ENCODE data around the gene FIGLA.

FIGLA gene

GRCh38 chr2:70808983-70809958, 18.8 kb upstream of the FIGLA start:
- H3K4me1 ChIP-seq (ENCODE audit: control insufficient read depth, low read length): no peaks in the 10 kb centered on the region
- H3K4me2 ChIP-seq (ENCODE audit: low read length): no peak overlapping the region
- H3K79me2 ChIP-seq (ENCODE audit: control insufficient read depth, low read length): no peaks in the 10 kb centered on the region
- H3F3A ChIP-seq (ENCODE audit: control insufficient read depth, insufficient read depth): no peaks in the 10 kb centered on the region
- H3K27me3 ChIP-seq (ENCODE audit: control insufficient read depth, low read length): no peaks in the 10 kb centered on the region
- H3K36me3 ChIP-seq (ENCODE audit: control insufficient read depth, low read length): no peaks in the 10 kb centered on the region
- H3K9me3 ChIP-seq (ENCODE audit: control insufficient read depth, insufficient read depth, low read length): no peaks in the 10 kb centered on the region
- H4K20me1 ChIP-seq (ENCODE audit: control insufficient read depth, insufficient read depth, low read depth, low read length): no peaks in the 10 kb centered on the region
- no peaks in the 10 kb centered on the region for H3K9me2 ChIP-seq (replicated peaks; ENCODE audit: control insufficient read depth, low read length)
- H3K27ac ChIP-seq (ENCODE audit: low read depth, low read length): no peak overlapping the region
- no peak for TF ChIP-seq CTCF (IDR thresholded peaks at IDR 0.05; ENCODE audit: low read depth, low read length, poor library complexity, severe bottlenecking)
- TF ChIP-seq EZH2phosphoT487 (IDR thresholded peaks at IDR 0.05; ENCODE audit: borderline replicate concordance, low read length): no peak
- H3K4me3 ChIP-seq (ENCODE audit: low read length): no peak overlapping the region

- Histone ChIP-seq H3K9me2 (replicated peaks; ENCODE audit: control insufficient read depth, low read length) (no peaks in the 10 kb centered on the region), H3K79me2 (ENCODE audit: control insufficient read depth, low read length) (no peaks in the 10 kb centered on the region), H3K9me3 (ENCODE audit: control insufficient read depth, insufficient read depth, low read length) (no peaks in the 10 kb centered on the region), H3K27ac (ENCODE audit: low read depth, low read length) (no peak overlapping the region), H3K4me1 (ENCODE audit: control insufficient read depth, low read length) (no peaks in the 10 kb centered on the region), H3K4me2 (ENCODE audit: low read length) (no peak overlapping the region), H3K27me3 (ENCODE audit: control insufficient read depth, low read length) (no peaks in the 10 kb centered on the region), H3F3A (ENCODE audit: control insufficient read depth, insufficient read depth) (no peaks in the 10 kb centered on the region), H3K36me3 (ENCODE audit: control insufficient read depth, low read length) (no peaks in the 10 kb centered on the region), H3K4me3 (ENCODE audit: low read length) (no peak overlapping the region), H4K20me1 (ENCODE audit: control insufficient read depth, insufficient read depth, low read depth, low read length) (no peaks in the 10 kb centered on the region)
- TF ChIP-seq EZH2phosphoT487 (IDR thresholded peaks at IDR 0.05; ENCODE audit: borderline replicate concordance, low read length) (no peak), CTCF (IDR thresholded peaks at IDR 0.05; ENCODE audit: low read depth, low read length, poor library complexity, severe bottlenecking) (no peak)
Observed at GRCh38 chr2:70807828-70808118, 17.3 kb upstream of the FIGLA start.

GRCh38 chr2:70807102-70807827, 16.8 kb upstream of the FIGLA start:
- H3K27me3 ChIP-seq (ENCODE audit: control insufficient read depth, low read length): no peaks in the 10 kb centered on the region
- no peaks in the 10 kb centered on the region for H3K4me1 ChIP-seq (ENCODE audit: control insufficient read depth, low read length)
- H3K79me2 ChIP-seq (ENCODE audit: control insufficient read depth, low read length): no peaks in the 10 kb centered on the region
- H3K9me2 ChIP-seq (replicated peaks; ENCODE audit: control insufficient read depth, low read length): no peaks in the 10 kb centered on the region
- TF ChIP-seq EZH2phosphoT487 (IDR thresholded peaks at IDR 0.05; ENCODE audit: borderline replicate concordance, low read length) (no peak), CTCF (IDR thresholded peaks at IDR 0.05; ENCODE audit: low read depth, low read length, poor library complexity, severe bottlenecking) (no peak)
- H4K20me1 ChIP-seq (ENCODE audit: control insufficient read depth, insufficient read depth, low read depth, low read length): no peaks in the 10 kb centered on the region
- no peak overlapping the region for H3K4me2 ChIP-seq (ENCODE audit: low read length)
- H3K36me3 ChIP-seq (ENCODE audit: control insufficient read depth, low read length): no peaks in the 10 kb centered on the region
- no peak overlapping the region for H3K27ac ChIP-seq (ENCODE audit: low read depth, low read length)
- no peak overlapping the region for H3K4me3 ChIP-seq (ENCODE audit: low read length)
- H3F3A ChIP-seq (ENCODE audit: control insufficient read depth, insufficient read depth): no peaks in the 10 kb centered on the region
- no peaks in the 10 kb centered on the region for H3K9me3 ChIP-seq (ENCODE audit: control insufficient read depth, insufficient read depth, low read length)

Data from DOHH2 (cell line).